HG03565 (cell line): ENCODE measurements around the gene TOM1L1.
A peak's percentile ranks its signal among the peaks of the same experiment; 100 is the strongest.

ENCODE experiments used
- ATAC-seq: cut with Tn5 transposase; IDR thresholded peaks from one replicate; pipeline ENCODE4 v1.9.1; 2021; ENCODE audit warnings: mild to moderate bottlenecking, moderate library complexity; ENCODE audit not compliant: unreplicated experiment

Gene TOM1L1

DNA sequence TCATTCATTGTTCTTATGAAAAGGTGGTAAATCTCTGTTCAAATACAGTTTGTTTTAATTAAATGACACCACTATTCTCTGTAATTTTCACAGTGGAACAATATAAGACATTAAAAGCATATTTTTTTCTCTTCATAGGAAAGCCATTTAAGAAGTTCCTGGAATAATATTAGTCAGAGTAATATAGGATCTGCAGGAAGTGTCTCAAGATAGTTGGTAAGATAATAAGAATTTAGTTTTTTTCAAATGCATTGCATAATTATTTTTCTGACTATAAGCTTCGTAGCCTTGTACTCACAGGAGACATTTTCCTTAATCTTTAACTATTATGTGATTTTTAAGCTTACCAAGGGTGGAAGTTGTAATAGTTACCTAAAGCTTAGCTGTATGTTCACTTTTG lies 84.8 kb downstream of the TOM1L1 start:
- ATAC-seq = no peak

DNA sequence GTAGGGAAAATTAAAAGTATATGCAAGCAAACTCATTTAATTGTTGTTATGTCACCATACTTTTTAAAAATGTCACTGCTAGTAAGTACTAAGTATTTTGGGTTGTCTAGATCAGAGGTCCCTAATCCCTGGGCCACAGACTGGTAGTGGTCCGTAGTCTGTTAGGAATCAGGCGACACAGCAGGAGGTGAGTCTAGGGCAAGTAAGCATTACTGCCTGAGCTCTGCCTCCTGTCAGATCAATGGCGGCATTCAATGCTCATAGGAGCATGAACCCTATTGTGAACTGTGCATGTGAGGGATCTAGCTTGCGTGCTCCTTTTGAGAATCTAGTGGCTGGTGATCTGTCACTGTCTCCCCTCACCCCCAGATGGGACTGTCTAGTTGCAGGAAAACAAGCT lies 89.5 kb downstream of the TOM1L1 start:
- no peak for ATAC-seq

DNA sequence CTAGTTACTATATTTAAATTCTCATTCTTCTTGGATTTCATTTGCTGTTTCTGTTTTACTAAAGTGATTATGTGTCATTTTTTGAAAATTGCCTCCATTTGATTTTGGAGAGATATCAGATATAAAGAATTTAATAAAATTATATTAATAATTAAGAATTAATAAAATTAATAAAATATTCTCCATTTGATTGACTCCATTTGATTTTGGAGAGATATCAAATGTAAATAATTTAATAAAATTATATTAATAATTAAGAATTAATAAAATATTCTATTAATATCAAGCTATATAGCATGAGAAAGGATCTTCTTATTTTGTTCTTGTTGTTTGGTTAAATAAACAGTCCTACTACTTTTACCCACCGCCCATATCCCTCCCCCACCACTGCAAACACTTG lies 90.9 kb downstream of the TOM1L1 start:
- ATAC-seq = no peak

DNA sequence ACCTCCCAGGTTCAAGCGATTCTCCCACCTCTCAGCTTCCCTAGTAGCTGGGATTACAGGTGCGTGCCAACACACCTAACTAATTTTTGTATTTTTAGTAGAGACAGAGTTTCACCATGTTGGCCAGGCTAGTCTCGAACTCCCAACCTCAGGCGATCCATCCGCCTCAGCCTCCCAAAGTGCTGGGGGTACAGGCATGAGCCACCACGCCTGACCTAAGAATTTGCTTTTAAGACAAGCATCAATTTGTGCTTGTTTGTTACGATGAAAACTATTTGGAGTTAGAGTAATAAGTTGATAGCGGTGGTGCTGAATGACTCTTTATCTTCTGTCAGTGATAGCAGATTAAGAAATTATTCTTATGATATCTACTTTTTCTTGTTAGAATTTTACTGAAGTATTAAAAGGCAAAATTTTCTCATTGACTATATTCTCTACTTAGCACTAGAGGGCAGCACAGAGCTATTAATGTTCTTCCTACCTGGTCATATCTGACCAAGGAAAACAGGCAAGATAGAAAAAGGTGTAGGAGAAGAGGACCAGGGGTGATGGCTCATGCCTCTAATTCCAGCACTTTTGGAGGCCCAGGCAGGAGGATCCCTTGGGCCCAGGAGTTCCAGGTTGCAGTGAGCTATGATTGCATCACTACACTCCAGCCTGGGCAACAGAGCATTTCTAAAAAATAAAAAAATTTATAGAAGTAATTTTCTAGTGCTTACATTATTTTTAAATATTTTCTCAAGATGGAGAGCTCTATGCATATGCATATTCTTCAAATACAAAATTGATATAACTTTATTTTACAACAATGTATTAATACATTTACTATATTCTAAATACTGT lies 92.4 kb downstream of the TOM1L1 start:
- peak; percentile 59 for ATAC-seq

DNA sequence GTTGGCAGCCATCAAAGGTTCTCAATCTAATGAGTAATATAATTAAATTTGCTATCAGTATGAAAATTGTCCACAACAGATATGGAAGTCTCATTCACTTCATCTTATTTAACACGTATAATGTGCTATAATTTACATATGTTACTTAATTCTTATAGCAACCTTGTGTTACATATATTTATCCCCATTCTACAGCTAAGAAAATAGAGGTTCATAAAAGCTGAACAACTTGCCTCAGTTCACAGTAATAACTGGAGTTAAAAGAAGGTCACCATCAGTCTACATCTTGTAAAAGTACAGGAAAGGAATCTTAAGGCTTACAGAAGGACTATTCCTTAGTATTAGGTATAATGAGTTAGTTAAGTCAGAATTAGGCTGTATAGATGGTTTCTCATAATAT lies 95.8 kb downstream of the TOM1L1 start:
- no peak for ATAC-seq

DNA sequence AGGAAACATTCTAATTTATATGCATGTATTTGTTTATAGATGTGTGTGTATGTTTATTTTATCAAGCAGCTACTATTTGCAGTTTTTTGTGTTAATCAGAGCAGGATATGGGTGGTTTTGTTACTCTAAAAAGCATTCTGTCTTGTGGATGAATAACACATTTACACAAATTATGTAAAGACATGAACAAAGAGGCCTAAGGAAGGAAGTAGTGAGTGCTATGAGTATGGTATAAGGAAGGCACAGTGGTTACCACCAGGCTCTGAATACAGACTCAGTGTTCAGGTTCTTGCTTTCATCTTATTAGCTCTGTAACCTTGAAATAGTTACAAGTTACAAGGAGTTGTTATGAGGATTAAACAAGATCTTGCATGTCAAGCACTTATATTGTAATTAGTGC lies 101.8 kb downstream of the TOM1L1 start:
- no peak for ATAC-seq

DNA sequence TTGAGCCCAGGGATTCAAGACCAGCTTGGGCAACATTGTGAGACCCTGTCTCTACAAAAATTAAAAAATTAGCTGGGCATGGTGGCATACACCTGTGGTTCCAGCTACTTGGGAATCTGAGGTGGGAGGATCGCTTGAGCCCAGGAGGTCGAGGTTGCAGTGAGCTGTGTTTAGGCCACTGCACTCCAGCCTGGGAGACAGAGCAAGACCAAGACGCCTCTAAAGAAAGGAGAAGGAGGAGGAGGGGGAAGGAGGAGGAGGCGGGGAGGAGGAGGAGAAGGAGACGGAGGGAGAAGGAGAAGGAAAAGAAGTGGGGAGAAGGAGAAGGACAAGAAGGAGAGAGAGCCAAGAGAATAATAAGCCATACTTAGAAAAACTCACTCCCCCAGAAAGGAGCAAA lies 103.8 kb downstream of the TOM1L1 start:
- no peak for ATAC-seq

DNA sequence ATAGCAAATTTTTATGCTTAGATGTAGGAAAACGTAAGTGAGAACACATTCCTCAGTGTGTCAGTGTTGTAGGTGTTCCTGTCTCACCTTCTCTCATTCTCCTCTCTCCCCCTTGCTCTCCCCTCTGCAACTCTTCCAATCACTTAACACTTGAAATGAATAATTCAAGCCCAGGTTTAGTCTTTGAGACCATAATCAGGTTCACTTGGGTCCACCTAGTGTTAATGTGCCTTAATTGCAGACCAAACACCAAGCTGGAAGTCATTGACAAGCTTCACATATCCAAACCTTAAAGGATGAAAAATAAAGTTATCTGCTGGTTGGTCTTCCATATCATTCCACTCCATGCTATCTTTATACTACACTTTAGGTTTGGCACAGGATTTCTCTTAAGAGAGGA lies 104.9 kb downstream of the TOM1L1 start:
- peak; percentile 56 for ATAC-seq
